ENCODE measurements around the gene G6PC2. TPM values are rescaled to one million over a fixed set of nuclear protein-coding genes. Genes with fewer than 3 reads are reported as not detected.
"Not testable (repeated sequence)": the region's sequence is repeated elsewhere in the genome, so short reads cannot be mapped to it uniquely, and the experiment has no call there.

G6PC2 gene
- not detected for total RNA-seq

- DNase-seq (ENCODE audit: low spot score in 2 of 2) (no peak), FAIRE-seq (no peak)
These were observed at the start of gene G6PC2 for GRCh38 chr2:168901003-168901402. Gene G6PC2 (plus strand): TSS chr2:168901291. CDS start chr2:168901332, 41 bp downstream.

- DNase-seq (ENCODE audit: low spot score in 2 of 2): no peak
- no peak for FAIRE-seq
These were observed 49.3 kb upstream of the G6PC2 start for GRCh38 chr2:168851674-168852320.

- no peak for FAIRE-seq
- DNase-seq (ENCODE audit: low spot score in 2 of 2): no peak
These were observed 48.6 kb upstream of the G6PC2 start for GRCh38 chr2:168852481-168852880.

GRCh38 chr2:168853471-168853870, 47.6 kb upstream of the G6PC2 start:
- FAIRE-seq (no peak), DNase-seq (ENCODE audit: low spot score in 2 of 2) (no peak)

GRCh38 chr2:168854651-168855050, 46.4 kb upstream of the G6PC2 start:
- DNase-seq (ENCODE audit: low spot score in 2 of 2) (no peak), FAIRE-seq (no peak)

- DNase-seq (ENCODE audit: low spot score in 2 of 2): no peak
- FAIRE-seq: no peak
These were observed 45.5 kb upstream of the G6PC2 start for GRCh38 chr2:168855601-168856000.

GRCh38 chr2:168858146-168858545, 42.9 kb upstream of the G6PC2 start:
- no peak for FAIRE-seq
- DNase-seq (ENCODE audit: low spot score in 2 of 2): no peak

GRCh38 chr2:168867164-168867563, 33.9 kb upstream of the G6PC2 start:
- DNase-seq (ENCODE audit: low spot score in 2 of 2); FAIRE-seq: not testable (repeated sequence)

GRCh38 chr2:168870369-168870768, 30.7 kb upstream of the G6PC2 start:
- not testable (repeated sequence) for DNase-seq (ENCODE audit: low spot score in 2 of 2); FAIRE-seq

GRCh38 chr2:168870824-168871223, 30.3 kb upstream of the G6PC2 start:
- DNase-seq (ENCODE audit: low spot score in 2 of 2); FAIRE-seq: not testable (repeated sequence)

GRCh38 chr2:168874368-168875054, 26.6 kb upstream of the G6PC2 start:
- FAIRE-seq (no peak), DNase-seq (ENCODE audit: low spot score in 2 of 2) (no peak)

GRCh38 chr2:168882163-168882562, 18.9 kb upstream of the G6PC2 start:
- FAIRE-seq; DNase-seq (ENCODE audit: low spot score in 2 of 2): not testable (repeated sequence)

- DNase-seq (ENCODE audit: low spot score in 2 of 2) (no peak), FAIRE-seq (no peak)
These were observed 16.1 kb upstream of the G6PC2 start for GRCh38 chr2:168884975-168885374.

- FAIRE-seq: no peak
These were observed 11.5 kb upstream of the G6PC2 start for GRCh38 chr2:168889635-168890005.

GRCh38 chr2:168890006-168890782, 10.9 kb upstream of the G6PC2 start, which contains the start of gene SPC25:
Gene SPC25 (minus strand): TSS chr2:168890430. CDS start chr2:168889519, 911 bp downstream.
- peak; percentile 68 to 90 for DNase-seq (ENCODE audit: low spot score in 2 of 2)
- FAIRE-seq: no peak

More at GRCh38 chr2:168889635-168890005, 11.5 kb upstream of the G6PC2 start:
- DNase-seq (ENCODE audit: low spot score in 2 of 2): no peak

- FAIRE-seq (no peak), DNase-seq (ENCODE audit: low spot score in 2 of 2) (no peak)
These were observed 8.8 kb upstream of the G6PC2 start for GRCh38 chr2:168892327-168892726.

- DNase-seq (ENCODE audit: low spot score in 2 of 2) (no peak), FAIRE-seq (no peak)
These were observed 7.0 kb upstream of the G6PC2 start for GRCh38 chr2:168894101-168894500.

- DNase-seq (ENCODE audit: low spot score in 2 of 2) (no peak), FAIRE-seq (no peak)
These were observed 6.4 kb upstream of the G6PC2 start for GRCh38 chr2:168894720-168895119.

GRCh38 chr2:168895771-168896170, 5.3 kb upstream of the G6PC2 start:
- no peak for DNase-seq (ENCODE audit: low spot score in 2 of 2)
- FAIRE-seq: no peak

GRCh38 chr2:168896783-168897182, 4.3 kb upstream of the G6PC2 start:
- no peak for DNase-seq (ENCODE audit: low spot score in 2 of 2)
- no peak for FAIRE-seq

GRCh38 chr2:168897449-168897848, 3.6 kb upstream of the G6PC2 start:
- DNase-seq (ENCODE audit: low spot score in 2 of 2) (no peak), FAIRE-seq (no peak)
